HepG2 (cell line): ENCODE data around the gene PPFIA2. TPM values are rescaled to one million over a fixed set of nuclear protein-coding genes. Genes with fewer than 3 reads are reported as not detected.

Experiments used
- ATAC-seq: fragments of 200-7000 bp; cut with Tn5 transposase; 3 replicates; pipeline ENCODE4 v1.9.1; 2020; ENCODE audit warnings: mild to moderate bottlenecking, moderate library complexity
- BruUV-seq: library from RNA; stranded (reverse); fragments of 400-500 nt; replicated peaks from 2 replicates; lab custom pipeline; 2021; lab: Mats Ljungman, UMichigan
- CTCF ChIA-PET: fragments of 300-600 bp; formaldehyde crosslinking; extraction: SDS; loops from one replicate; lab custom pipeline; 2021; ENCODE audit warnings: low total read pairs, inconsistent platforms, low intra/inter-chr PET ratio; lab: Yijun Ruan, JAX
- POLR2A ChIA-PET: fragments of 350-600 bp; sonication (Branson Sonifier 250); formaldehyde crosslinking; loops from one replicate; lab custom pipeline; 2020; ENCODE audit warnings: antibody characterized with exemption, inconsistent platforms; lab: Yijun Ruan, JAX
- DNase-seq: peaks from one replicate; pipeline ENCODE4 v3.0.0-alpha.2; 2015; ENCODE audit warnings: low spot score
- FAIRE-seq: peaks from 3 replicates; lab custom pipeline; 2011; peaks lifted over from hg19 to GRCh38; lab: Jason Lieb, UNC
- H2AFZ ChIP-seq: one replicate; pipeline ENCODE4 v1.6.1; 2011; ENCODE audit warnings: low read length, inconsistent platforms
- H3K27ac ChIP-seq: fragments of 300-600 bp; 3 replicates; pipeline ENCODE4 v1.8.0; 2011; ENCODE audit warnings: mixed run types, mild to moderate bottlenecking, mixed read lengths, low read length, inconsistent platforms; ENCODE audit not compliant: insufficient read depth; ENCODE audit errors: extremely low read length
- H3K27me3 ChIP-seq, 2 experiments: fragments of 200-600 bp in 1 of 2; 2 replicates in 1 of 2; 3 replicates in 1 of 2; pipeline versions ENCODE4 v1.6.0 to v1.8.0; 2011; ENCODE audit warnings: low read length in 2 of 2, mild to moderate bottlenecking in 2 of 2, moderate library complexity in 2 of 2, inconsistent platforms in 1 of 2; ENCODE audit not compliant: insufficient read depth in 2 of 2, control insufficient read depth in 1 of 2
- H3K36me3 ChIP-seq, 2 experiments: fragments of 200-600 bp in 1 of 2; replicated peaks in 1 of 2; 2 replicates in 1 of 2; 3 replicates in 1 of 2; pipeline versions ENCODE4 v1.5.1 to v1.8.0; 2011; ENCODE audit warnings: low read length in 2 of 2, inconsistent platforms in 1 of 2; ENCODE audit not compliant: insufficient read depth in 2 of 2, control insufficient read depth in 1 of 2
- H3K4me1 ChIP-seq: 2 replicates; pipeline ENCODE4 v1.5.1; 2012; ENCODE audit warnings: low read length, inconsistent platforms; ENCODE audit not compliant: insufficient read depth
- H3K4me2 ChIP-seq: 2 replicates; pipeline ENCODE4 v1.6.0; 2011; ENCODE audit warnings: low read depth, low read length, inconsistent platforms
- H3K4me3 ChIP-seq, 3 experiments: fragments of 200-600 bp in 1 of 3; sonication (generic), shearing (Covaris generic) in 1 of 3; replicated peaks in 1 of 3; 2 replicates each; pipeline ENCODE4 v1.5.1; 2011 to 2016; ENCODE audit warnings: low read length in 3 of 3, inconsistent platforms in 2 of 3, low read depth in 2 of 3, mild to moderate bottlenecking in 2 of 3, control low read depth in 1 of 3, mixed read lengths in 1 of 3; ENCODE audit not compliant: insufficient read depth in 1 of 3
- H3K79me2 ChIP-seq: one replicate; pipeline ENCODE4 v1.6.1; 2011; ENCODE audit warnings: low read length, inconsistent platforms; ENCODE audit not compliant: insufficient read depth
- H3K9ac ChIP-seq: 2 replicates; pipeline ENCODE4 v1.6.0; 2011; ENCODE audit warnings: mild to moderate bottlenecking, low read depth, low read length, inconsistent platforms; ENCODE audit not compliant: insufficient read depth
- H3K9me3 ChIP-seq: 2 replicates; pipeline ENCODE4 v1.5.1; 2012; ENCODE audit warnings: mild to moderate bottlenecking, low read length
- H4K20me1 ChIP-seq: 2 replicates; pipeline ENCODE4 v1.6.0; 2011; ENCODE audit warnings: inconsistent platforms, mild to moderate bottlenecking, low read length, moderate library complexity; ENCODE audit not compliant: insufficient read depth
- ARNTL ChIP-seq: sonication (generic); formaldehyde crosslinking; IDR thresholded peaks from 2 replicates; pipeline ENCODE4 v1.4.0; 2020; ENCODE audit warnings: mild to moderate bottlenecking, missing genetic modification reagents
- BCL6 ChIP-seq: IDR thresholded peaks from 2 replicates; pipeline ENCODE4 v1.6.1; 2016; ENCODE audit warnings: missing genetic modification reagents, missing compliant biosample characterization
- HDAC2 ChIP-seq: sonication (generic); formaldehyde crosslinking; IDR thresholded peaks from 2 replicates; pipeline ENCODE4 v1.4.0; 2020; ENCODE audit warnings: missing genetic modification reagents
- PITX1 ChIP-seq: sonication (generic); formaldehyde crosslinking; IDR thresholded peaks from 2 replicates; pipeline ENCODE4 v1.5.1; 2020; ENCODE audit warnings: mild to moderate bottlenecking, missing genetic modification reagents
- SRF ChIP-seq: IDR thresholded peaks from 2 replicates; pipeline ENCODE4 v1.6.1; 2011; ENCODE audit warnings: mild to moderate bottlenecking, low read depth, low read length, moderate library complexity
- ZKSCAN1 ChIP-seq: fragments of 150-350 bp; IDR thresholded peaks from 2 replicates; pipeline ENCODE4 v1.6.1; 2014; ENCODE audit warnings: low read length
- ZNF768 ChIP-seq: sonication (generic); formaldehyde crosslinking; IDR thresholded peaks from 2 replicates; pipeline ENCODE4 v1.4.0; 2020; ENCODE audit warnings: missing genetic modification reagents
- ZNF782 ChIP-seq: sonication (generic); formaldehyde crosslinking; IDR thresholded peaks from 2 replicates; pipeline ENCODE4 v1.4.0; 2020; ENCODE audit warnings: missing genetic modification reagents, mild to moderate bottlenecking, borderline replicate concordance
- WGBS: methylation state at CpG from one replicate; pipeline ENCODE4 v1.1.6; 2017; ENCODE audit warnings: low lambda C conversion rate; 5-methylcytosine and 5-hydroxymethylcytosine counted together
- in situ Hi-C: cut with HindIII; loops from 2 replicates; pipeline ENCODE4 v1.10.0; 2017; ENCODE audit warnings: low pct_unique_long_range_greater_than_20kb; ENCODE audit not compliant: extremely low pct_ligation_motif_present
- intact Hi-C: fragments of 100-400 bp; cut with micrococcal nuclease; formaldehyde crosslinking; loops from one replicate; pipeline ENCODE4 v1.10.0; 2022; ENCODE audit not compliant: unreplicated experiment
- polyA plus RNA-seq, 8 experiments: library from polyadenylated mRNA; depleted of rRNA in 3 of 8; stranded (reverse) in 7 of 8; unstranded in 1 of 8; fragments of >200 nt; fragmentation: Illumina TruSeq in 4 of 8; extraction: Trizol in 4 of 8; gene quantifications; 2 replicates each; pipeline versions ENCODE4 v1.2.1 to v1.2.3, GENCODE V29; 2011 to 2016; ENCODE audit warnings: low read depth in 4 of 8, missing spikeins in 1 of 8, mixed read lengths in 1 of 8; ENCODE audit not compliant: insufficient read depth in 1 of 8
- total RNA-seq, 5 experiments: library from RNA; depleted of rRNA; stranded (reverse); fragments of >200 nt; fragmentation: Illumina TruSeq; extraction: Trizol; gene quantifications; 2 replicates each; pipeline ENCODE4 v1.2.3, GENCODE V29; 2016; ENCODE audit warnings: low read depth in 1 of 5

PPFIA2 gene
- total and polyA plus RNA-seq, 2 of the 13 experiments (the other 11 are each of a cell fraction or from before 2014, with no cell fraction given) = 0.05 TPM; not detected in 1

DNA sequence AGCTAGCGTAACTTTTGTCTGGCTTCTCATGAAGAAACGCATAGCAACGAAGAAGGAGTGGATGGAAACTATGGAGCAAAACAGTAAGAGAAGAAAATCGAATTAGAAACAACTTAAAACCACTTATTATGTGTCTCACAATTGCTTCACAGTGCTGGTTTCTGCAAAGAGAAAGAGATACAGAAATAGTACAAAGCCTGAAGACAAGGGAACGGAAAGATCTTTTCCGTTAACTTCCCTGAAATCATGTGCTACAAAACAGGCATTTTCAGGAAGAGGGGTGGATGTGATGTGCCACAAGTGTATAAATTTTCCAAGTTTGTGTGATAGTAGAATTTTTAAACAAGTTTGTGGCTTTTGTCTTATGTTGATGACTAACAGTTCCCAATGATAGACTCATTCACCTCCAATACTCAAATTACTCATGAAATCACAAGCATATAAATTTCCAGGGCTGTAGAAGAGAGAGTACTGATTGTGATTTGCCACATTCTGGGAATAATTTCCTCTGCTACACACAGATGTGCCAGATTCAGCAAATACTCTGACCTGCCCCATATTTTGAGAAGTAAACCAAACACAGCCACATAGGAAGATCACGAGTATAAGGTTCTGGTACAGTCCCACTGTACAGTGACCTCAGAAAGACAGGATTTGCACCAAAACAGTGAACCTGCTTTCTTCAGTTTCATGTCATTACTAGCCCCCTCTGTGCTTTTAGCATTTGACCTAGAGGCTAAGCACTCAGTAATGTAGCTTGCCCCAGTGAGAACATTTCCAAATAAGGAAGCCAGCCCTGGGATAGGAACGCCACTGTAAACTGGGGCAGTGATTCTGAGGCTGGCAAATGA lies 41.4 kb upstream of the PPFIA2 start:
- POLR2A ChIA-PET = no interaction called here
- no peak overlapping the region for H3K9ac ChIP-seq
- in situ Hi-C loops (no loop called here), intact Hi-C loops (no loop called here)
- FAIRE-seq (no peak), ATAC-seq (no peak), DNase-seq (no peak)
- CTCF ChIA-PET = no interaction called here
- no peak overlapping the region for H2AFZ ChIP-seq
- no peaks in the 10 kb centered on the region for H3K79me2 ChIP-seq
- H3K27me3 ChIP-seq = no peaks in the 10 kb centered on the region
- no peaks in the 10 kb centered on the region for H3K4me1 ChIP-seq
- WGBS = 20% methylated on average over 8 of the region's 8 CpGs
- no peaks in the 10 kb centered on the region for H4K20me1 ChIP-seq
- H3K27ac ChIP-seq = no peak overlapping the region
- no peak overlapping the region for H3K4me3 ChIP-seq
- H3K9me3 ChIP-seq = no peaks in the 10 kb centered on the region
- H3K4me2 ChIP-seq = no peak overlapping the region
- no peaks in the 10 kb centered on the region for H3K36me3 ChIP-seq
- no TSS peak for BruUV-seq
- no peak for TF ChIP-seq SRF
- no peak for TF ChIP-seq ZNF782 (CRISPR knock-in tag)
- TF ChIP-seq ZNF768 (CRISPR knock-in tag) = no peak

GRCh38 chr12:81798294-81798693 lies 39.1 kb upstream of the PPFIA2 start:
- POLR2A ChIA-PET = no interaction called here
- no peak overlapping the region for H3K27ac ChIP-seq
- H2AFZ ChIP-seq = no peak overlapping the region
- CTCF ChIA-PET = no interaction called here
- no peak for DNase-seq
- no peaks in the 10 kb centered on the region for H3K4me1 ChIP-seq
- no peaks in the 10 kb centered on the region for H3K27me3 ChIP-seq
- no peak overlapping the region for H3K4me3 ChIP-seq
- ATAC-seq = no peak
- H4K20me1 ChIP-seq = no peaks in the 10 kb centered on the region
- no peak overlapping the region for H3K4me2 ChIP-seq
- H3K9ac ChIP-seq = no peak overlapping the region
- in situ Hi-C loops (no loop called here), intact Hi-C loops (loop anchor here (10.0 kb wide), 2 partner anchors 153 to 353 kb away; no protein-coding TSS in a partner anchor)
- 27% methylated on average over 5 of the region's 6 CpGs for WGBS
- BruUV-seq = no TSS peak
- H3K9me3 ChIP-seq = no peaks in the 10 kb centered on the region
- FAIRE-seq = no peak
- H3K36me3 ChIP-seq = no peaks in the 10 kb centered on the region
- TF ChIP-seq HDAC2 (CRISPR knock-in tag) (no peak), BCL6 (no peak), PITX1 (CRISPR knock-in tag) (no peak), ZKSCAN1 (no peak), ARNTL (no peak)
- H3K79me2 ChIP-seq = no peaks in the 10 kb centered on the region
